GM15510 (cell line): ENCODE measurements around the gene TGM1.

Experiments used
- POLR2A ChIP-seq: IDR thresholded peaks from 3 replicates; pipeline ENCODE4 v1.6.1; 2011; ENCODE audit warnings: borderline replicate concordance; ENCODE audit not compliant: insufficient read length; ENCODE audit errors: extremely low read depth

The TGM1 gene

GRCh38 chr14:24224618-24225071 is 38.3 kb downstream of the TGM1 start:
- no peak for TF ChIP-seq POLR2A

DNA sequence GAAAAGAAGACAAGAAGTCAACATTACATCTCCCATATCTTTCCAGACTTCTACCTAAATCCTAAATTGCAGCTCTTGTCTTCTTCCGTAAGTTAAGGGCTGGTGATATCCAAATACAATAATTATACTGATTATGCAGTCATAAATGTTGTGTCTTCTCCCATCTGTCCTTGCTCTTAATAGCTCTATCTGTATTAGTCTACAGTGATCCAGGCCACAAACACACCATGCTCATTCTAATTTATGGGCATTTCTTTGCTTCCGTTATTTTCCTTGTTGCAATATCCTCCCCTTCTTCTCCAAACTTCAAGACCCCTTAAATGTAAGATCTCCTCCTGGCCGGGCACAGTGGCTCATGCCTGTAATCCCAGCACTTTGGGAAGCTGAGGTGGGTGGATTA is 43.5 kb downstream of the TGM1 start:
- no peak for TF ChIP-seq POLR2A

DNA sequence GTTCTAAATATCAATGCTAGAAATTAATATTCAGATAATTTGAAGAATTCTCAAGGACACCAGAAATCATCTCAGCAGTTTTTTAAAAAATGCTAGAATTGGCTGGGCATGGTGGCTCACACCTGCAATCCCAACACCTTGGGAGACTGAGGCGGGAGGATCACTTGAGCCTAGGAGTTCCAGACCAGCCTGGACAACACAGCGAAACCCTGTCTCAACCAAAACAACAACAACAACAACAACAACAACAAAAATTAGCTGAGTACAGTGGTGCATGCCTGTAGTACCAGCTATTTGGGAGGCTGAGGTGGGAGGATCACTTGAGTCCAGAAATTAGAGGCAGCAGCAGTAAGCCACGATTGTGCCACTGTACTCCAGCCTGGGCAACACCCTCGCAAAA is 43.9 kb downstream of the TGM1 start:
- no peak for TF ChIP-seq POLR2A

DNA sequence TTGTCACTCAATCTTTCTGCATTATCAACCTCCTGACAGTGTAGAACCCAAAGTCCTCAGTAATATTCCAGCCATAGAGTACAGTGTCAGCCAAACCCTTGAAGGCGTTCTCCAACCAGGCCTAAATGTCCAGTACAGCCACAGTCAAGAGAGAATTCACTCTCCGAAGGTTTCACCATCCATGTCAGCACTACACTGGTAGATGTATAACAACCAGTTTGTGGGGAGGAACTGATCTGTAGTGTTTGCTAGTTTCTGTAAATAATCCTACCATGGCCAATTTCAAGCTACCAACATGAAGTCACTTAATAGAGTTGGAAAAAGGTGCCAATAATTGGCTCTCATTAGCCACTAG is 46.7 kb downstream of the TGM1 start:
- no peak for TF ChIP-seq POLR2A

DNA sequence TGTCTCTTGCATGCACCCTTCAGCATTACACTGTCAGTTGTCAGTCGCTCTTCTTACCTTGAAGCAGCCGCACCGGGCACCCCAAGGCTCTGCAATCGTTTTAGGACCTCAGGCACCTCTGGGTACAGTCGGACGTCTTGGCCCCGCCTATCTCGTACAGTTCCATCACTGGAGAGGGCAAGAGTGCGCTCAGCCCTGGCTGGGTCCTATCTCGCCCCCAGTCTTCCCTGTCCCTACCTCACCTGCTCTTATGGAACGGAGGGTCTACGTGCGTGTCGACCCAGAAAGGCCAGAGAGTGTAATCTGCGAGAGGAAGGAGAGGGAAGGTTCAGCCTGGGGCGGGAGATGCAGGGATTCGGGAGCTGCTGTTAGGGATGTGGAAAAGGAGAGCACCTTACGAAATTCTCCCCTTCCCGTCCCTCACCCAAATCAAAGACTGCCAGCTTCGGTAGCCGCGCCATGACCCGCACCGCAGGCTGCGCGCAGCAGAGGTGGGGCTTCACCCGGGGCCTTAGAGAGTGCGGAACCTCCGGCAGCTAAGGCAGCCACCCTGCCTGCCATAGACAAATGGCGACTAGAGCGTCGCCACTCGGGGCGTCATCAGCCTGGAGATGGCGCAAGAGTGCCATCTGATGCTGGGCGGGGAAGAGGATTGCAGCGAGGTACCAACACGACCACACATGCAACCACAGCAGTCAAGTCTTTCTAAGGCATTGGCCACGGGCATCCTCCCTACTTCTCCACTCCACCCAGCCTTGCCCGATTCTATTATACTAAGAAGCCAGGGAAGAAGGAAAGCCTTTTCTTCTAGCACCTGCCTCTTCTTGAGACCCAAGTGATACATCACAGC is 47.3 kb downstream of the TGM1 start, which contains the start of gene MDP1:
MDP1 (minus strand) TSS at position 572 of the 850 bp plus-strand sequence; CDS start at position 461, 111 bp downstream.
- TF ChIP-seq POLR2A: peak; percentile 78

- TF ChIP-seq POLR2A: no peak
These were observed 48.9 kb downstream of the TGM1 start for GRCh38 chr14:24213866-24214662.

GRCh38 chr14:24212924-24213865 is 49.8 kb downstream of the TGM1 start, which contains the start of gene CHMP4A:
Gene CHMP4A, minus strand, starts transcription at chr14:24213488. Its CDS starts 49 bp downstream, at chr14:24213439.
- TF ChIP-seq POLR2A: peak; percentile 92

- TF ChIP-seq POLR2A: no peak
These were observed 51.7 kb downstream of the TGM1 start for GRCh38 chr14:24211311-24211710.

GRCh38 chr14:24207625-24208024 is 55.4 kb downstream of the TGM1 start:
- TF ChIP-seq POLR2A: no peak

GRCh38 chr14:24207104-24207551 is 55.8 kb downstream of the TGM1 start:
- TF ChIP-seq POLR2A: no peak

DNA sequence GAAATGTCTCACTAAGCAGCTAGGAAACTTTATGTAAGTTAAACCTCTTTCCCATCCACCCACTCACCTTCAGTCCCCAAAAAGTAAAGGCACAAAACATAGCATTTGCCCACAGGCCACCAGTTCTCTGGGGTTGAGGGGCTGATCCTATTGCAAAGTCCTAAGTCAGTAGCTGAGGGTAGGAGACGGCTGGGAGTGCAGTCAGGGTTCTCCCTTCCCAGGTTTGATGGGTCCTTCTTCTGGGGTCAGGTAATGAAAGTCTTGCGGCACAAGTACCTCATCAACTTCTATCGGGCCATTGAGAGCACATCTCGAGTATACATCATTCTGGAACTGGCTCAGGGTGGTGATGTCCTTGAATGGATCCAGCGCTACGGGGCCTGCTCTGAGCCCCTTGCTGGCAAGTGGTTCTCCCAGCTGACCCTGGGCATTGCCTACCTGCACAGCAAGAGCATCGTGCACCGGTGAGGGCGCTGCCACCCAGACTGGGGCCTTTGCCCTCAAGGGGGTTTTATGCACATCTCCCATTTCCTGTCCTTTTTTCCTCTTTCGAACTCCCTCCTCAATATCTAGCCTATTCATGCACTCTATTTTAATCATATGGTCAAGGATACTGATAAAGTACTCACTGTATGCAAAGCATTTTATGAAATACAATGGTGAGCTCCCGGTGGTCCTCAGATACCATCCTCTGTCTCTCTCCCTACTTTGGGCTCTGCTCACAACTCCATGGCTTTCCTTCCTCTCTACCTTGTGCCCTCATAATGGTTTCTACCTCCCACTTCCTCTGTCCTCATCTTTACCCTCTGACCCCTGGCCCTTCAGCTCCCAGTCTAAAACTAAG is 56.5 kb downstream of the TGM1 start:
- TF ChIP-seq POLR2A: no peak

DNA sequence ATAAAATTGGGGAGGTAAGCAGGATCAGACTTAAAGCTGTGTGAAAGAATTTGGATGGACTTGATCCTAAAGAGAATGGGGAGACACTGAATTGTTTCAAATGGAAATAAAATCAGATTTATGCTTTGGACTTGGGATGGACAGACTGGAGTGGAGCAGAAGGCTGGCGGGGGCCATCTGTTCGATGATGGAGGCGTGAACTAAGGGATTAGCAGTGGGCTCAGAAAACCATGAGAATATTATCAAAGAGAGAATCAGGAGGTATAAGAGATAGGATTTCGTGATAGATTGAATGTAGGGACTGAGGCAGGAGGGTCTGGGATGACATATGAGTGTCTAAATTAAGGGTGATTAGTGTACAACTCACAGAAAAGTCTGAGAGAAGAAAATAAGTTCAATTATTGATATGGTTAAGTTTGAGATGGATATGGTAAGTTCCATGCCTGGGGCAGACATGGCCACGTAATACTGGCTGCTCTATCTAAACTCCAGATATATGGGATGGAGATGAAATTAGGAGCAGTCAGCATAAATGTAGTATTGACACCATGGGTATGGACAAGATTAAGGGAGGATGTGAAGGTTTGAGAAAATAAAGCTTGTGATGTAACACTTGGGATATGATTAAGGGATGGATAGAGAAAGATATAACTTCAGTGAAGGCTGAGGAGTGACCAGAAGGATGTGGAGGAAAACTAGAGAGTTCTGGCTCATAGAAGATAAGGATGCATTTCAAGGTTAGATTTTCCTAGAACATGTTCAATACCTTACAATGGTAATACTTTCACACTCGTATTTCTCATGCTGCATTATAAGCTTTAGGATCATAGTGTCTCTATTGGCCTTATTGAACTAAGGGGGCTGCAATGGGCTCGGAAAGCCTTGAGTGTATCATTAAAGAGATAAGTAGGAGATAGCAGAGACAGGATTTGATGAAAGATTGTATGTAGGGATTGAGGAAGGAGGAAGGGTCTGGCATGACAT is 58.5 kb downstream of the TGM1 start:
- no peak for TF ChIP-seq POLR2A
